GM21717 (cell line): ENCODE results near the gene VAV1.
A peak's percentile ranks its signal among the peaks of the same experiment; 100 is the strongest.
"Not testable (repeated sequence)": the region's sequence is repeated elsewhere in the genome, so short reads cannot be mapped to it uniquely, and the experiment has no call there.

Source experiments
- ATAC-seq: cut with Tn5 transposase; IDR thresholded peaks from one replicate; pipeline ENCODE4 v1.9.1; 2021; ENCODE audit warnings: mild to moderate bottlenecking, moderate library complexity; ENCODE audit not compliant: unreplicated experiment

The VAV1 gene

GRCh38 chr19:6842871-6843607 lies 70.5 kb downstream of the VAV1 start:
- no peak for ATAC-seq

- no peak for ATAC-seq
Measured at GRCh38 chr19:6847828-6848200, 75.3 kb downstream of the VAV1 start.

- ATAC-seq, result no peak
Measured at GRCh38 chr19:6848986-6849385, 76.5 kb downstream of the VAV1 start.

- no peak for ATAC-seq
Measured at GRCh38 chr19:6849876-6850275, 77.4 kb downstream of the VAV1 start.

GRCh38 chr19:6851359-6851758 lies 78.9 kb downstream of the VAV1 start:
- ATAC-seq, result no peak

- ATAC-seq, result no peak
Measured at GRCh38 chr19:6852001-6852400, 79.5 kb downstream of the VAV1 start.

GRCh38 chr19:6853868-6854267 lies 81.4 kb downstream of the VAV1 start:
- no peak for ATAC-seq

- ATAC-seq, result no peak
Measured at GRCh38 chr19:6854758-6855157, 82.2 kb downstream of the VAV1 start.

- no peak for ATAC-seq
Measured at GRCh38 chr19:6856749-6857372, 84.4 kb downstream of the VAV1 start.

- ATAC-seq, result no peak
Measured at GRCh38 chr19:6861683-6862286, 89.3 kb downstream of the VAV1 start.

GRCh38 chr19:6862673-6863078 lies 90.2 kb downstream of the VAV1 start:
- peak; percentile 70 for ATAC-seq

GRCh38 chr19:6864325-6864940 lies 91.9 kb downstream of the VAV1 start:
- no peak for ATAC-seq

GRCh38 chr19:6865849-6866248 lies 93.3 kb downstream of the VAV1 start:
- ATAC-seq, result no peak

- ATAC-seq, result no peak
Measured at GRCh38 chr19:6866741-6867151, 94.2 kb downstream of the VAV1 start.

GRCh38 chr19:6868351-6868750 lies 95.8 kb downstream of the VAV1 start:
- no peak for ATAC-seq

GRCh38 chr19:6869151-6869882 lies 96.8 kb downstream of the VAV1 start:
- ATAC-seq, result not testable (repeated sequence)

GRCh38 chr19:6873708-6874431 lies 101.4 kb downstream of the VAV1 start:
- ATAC-seq, result no peak

GRCh38 chr19:6875218-6875617 lies 102.7 kb downstream of the VAV1 start:
- no peak for ATAC-seq

- ATAC-seq, result no peak
Measured at GRCh38 chr19:6876748-6877147, 104.2 kb downstream of the VAV1 start.

GRCh38 chr19:6877766-6878165 lies 105.3 kb downstream of the VAV1 start:
- ATAC-seq, result no peak
